ENCODE results near the gene NECAP2.
"Not testable (repeated sequence)": the region's sequence is repeated elsewhere in the genome, so short reads cannot be mapped to it uniquely, and the experiment has no call there.

Gene NECAP2

GRCh38 chr1:16430606-16431005 is 9.9 kb upstream of the NECAP2 start:
- DNase-seq: no peak

GRCh38 chr1:16433030-16433429 is 7.5 kb upstream of the NECAP2 start:
- no peak for DNase-seq

DNA sequence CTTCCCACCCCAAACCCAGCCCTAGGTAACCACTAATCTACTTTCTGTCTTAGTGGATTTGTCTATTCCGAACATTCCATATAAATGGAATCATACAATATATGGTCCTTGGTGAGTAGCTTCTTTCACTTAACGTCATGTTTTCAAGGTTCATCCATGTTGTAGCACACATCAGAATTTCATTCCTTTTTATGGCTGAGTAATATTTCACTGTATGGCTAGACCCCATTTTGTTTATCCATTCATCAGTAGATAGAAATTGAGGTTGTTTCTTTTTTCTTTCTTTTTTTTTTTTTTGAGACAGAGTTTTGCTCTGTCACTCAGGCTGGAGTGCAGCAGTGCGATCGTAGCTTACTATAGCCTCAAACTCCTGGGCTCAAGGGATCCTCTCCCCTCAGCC is 6.5 kb upstream of the NECAP2 start:
- DNase-seq: no peak

GRCh38 chr1:16434501-16434900 is 6.0 kb upstream of the NECAP2 start:
- no peak for DNase-seq

- no peak for DNase-seq
Observed at GRCh38 chr1:16436946-16437474, 3.5 kb upstream of the NECAP2 start, which contains the start of gene SPATA21. Gene SPATA21, minus strand, starts transcription at chr1:16437424. Its CDS starts 6,053 bp downstream, at chr1:16431371.

- no peak for DNase-seq
Observed at GRCh38 chr1:16438516-16438915, 2.0 kb upstream of the NECAP2 start.

GRCh38 chr1:16438924-16439323 is 1.6 kb upstream of the NECAP2 start:
- DNase-seq: no peak

- DNase-seq: no peak
Observed at GRCh38 chr1:16440131-16440469, 424 bp upstream of the NECAP2 start.

GRCh38 chr1:16441282-16441665 is 750 bp downstream of the NECAP2 start:
- DNase-seq: no peak

GRCh38 chr1:16442265-16442664 is 1.7 kb downstream of the NECAP2 start:
- DNase-seq: no peak

- no peak for DNase-seq
Observed at GRCh38 chr1:16442941-16443340, 2.4 kb downstream of the NECAP2 start.

GRCh38 chr1:16443975-16444770 is 3.6 kb downstream of the NECAP2 start:
- no peak for DNase-seq

DNA sequence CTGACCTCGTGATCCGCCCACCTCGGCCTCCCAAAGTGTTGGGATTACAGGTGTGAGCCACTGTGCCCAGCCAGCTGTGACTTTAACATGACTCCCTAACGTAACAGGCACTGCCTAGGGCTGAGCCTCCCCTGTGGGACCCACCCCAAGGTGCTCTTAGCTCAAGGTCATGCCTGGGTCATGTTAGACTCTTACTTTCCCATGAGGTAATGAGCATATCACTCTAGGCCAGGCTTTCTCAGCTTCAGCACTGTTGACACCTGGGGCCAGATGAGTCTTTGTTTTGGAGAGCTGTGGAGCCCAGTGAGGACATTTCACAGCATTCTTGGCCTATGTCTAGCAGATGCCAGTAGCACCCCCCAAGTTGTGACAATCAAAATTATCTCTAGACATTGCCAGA is 4.5 kb downstream of the NECAP2 start:
- DNase-seq: no peak

- no peak for DNase-seq
Observed at GRCh38 chr1:16446116-16446515, 5.6 kb downstream of the NECAP2 start.

DNA sequence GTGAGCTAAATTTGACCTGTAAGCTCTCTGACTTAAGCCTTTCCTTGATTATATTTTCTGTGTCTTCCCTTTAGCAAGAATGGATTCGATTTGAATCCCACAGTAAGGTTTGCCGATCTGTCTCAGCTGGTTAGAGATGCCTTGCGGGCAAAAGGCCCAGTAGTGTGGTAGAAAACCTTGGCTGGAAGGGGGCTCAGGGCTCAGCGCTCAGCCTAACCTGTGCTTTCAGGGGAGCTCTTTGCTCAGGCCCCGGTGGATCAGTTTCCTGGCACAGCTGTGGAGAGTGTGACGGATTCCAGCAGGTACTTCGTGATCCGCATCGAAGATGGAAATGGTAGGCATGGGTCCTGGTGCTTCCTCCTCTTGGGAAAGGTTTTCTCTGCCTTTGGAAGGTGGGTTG is 7.1 kb downstream of the NECAP2 start:
- no peak for DNase-seq

- DNase-seq: no peak
Observed at GRCh38 chr1:16449065-16449464, 8.5 kb downstream of the NECAP2 start.

GRCh38 chr1:16449666-16450065 is 9.1 kb downstream of the NECAP2 start:
- DNase-seq: no peak

DNA sequence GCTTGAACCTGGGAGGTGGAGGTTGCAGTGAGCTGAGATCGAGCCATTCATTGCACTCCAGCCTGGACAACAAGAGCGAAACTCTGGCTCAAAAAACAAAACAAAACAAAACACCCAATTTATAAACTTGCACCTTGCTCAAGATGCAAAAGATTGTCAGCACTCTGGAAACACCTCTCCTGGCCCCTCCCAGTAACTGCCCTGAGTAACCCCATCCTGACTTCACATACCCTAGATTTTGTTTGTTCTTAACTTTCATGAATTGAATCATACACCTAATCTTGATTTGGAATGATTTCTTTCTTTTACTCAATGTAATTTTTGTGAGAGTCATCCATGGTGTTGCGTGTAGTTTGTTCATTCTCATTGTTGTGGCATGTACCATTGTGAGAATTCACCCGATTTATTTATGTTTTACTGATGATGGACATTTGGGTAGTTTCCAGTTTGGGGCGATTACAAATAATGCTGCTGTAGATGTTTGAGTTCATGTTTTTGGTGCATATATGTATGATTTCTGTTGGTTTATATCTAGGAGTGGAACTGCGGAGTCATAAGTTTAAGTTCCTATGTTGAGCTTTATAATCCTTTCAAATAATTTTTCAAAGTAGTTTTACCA is 10.4 kb downstream of the NECAP2 start:
- DNase-seq: no peak

- DNase-seq: no peak
Observed at GRCh38 chr1:16451841-16452528, 11.5 kb downstream of the NECAP2 start.

GRCh38 chr1:16454909-16455308 is 14.4 kb downstream of the NECAP2 start:
- not testable (repeated sequence) for DNase-seq

GRCh38 chr1:16456151-16456550 is 15.6 kb downstream of the NECAP2 start:
- DNase-seq: not testable (repeated sequence)

- DNase-seq: no peak
Observed at GRCh38 chr1:16458831-16459230, 18.3 kb downstream of the NECAP2 start.

- DNase-seq: no peak
Observed at GRCh38 chr1:16459352-16459925, 18.9 kb downstream of the NECAP2 start.

All from activated CD8-positive, alpha-beta memory T cell treated with anti-CD3 and anti-CD28 coated beads, Interleukin-2, amount 50 U/mL, for 4 hours (primary cell).